ENCODE results near the gene NHSL2.
"Not testable (repeated sequence)": the region's sequence is repeated elsewhere in the genome, so short reads cannot be mapped to it uniquely, and the experiment has no call there.

NHSL2 gene

DNA sequence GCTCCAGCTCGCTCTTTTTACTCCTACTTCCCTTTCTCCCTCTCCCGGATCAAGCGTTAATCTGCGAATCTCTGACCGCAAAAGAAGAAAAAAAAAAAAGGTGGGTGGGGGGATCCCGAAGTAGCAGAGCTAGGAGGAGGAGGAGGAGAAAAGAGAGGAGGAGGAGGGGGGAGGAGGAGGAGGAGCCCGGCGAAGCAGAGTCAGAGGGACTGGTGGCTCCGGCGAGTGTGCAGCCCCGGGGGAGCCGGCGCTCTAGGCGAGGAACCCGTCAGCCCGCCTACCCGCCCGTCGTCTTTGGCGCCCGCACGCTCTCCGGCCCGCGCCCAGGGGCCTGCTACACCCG is at the start of gene NHSL2:
Gene NHSL2, plus strand, starts transcription at position 203 of the 343 bp plus-strand sequence.
- DNase-seq (ENCODE audit: low read depth in 2 of 2): no peak

DNA sequence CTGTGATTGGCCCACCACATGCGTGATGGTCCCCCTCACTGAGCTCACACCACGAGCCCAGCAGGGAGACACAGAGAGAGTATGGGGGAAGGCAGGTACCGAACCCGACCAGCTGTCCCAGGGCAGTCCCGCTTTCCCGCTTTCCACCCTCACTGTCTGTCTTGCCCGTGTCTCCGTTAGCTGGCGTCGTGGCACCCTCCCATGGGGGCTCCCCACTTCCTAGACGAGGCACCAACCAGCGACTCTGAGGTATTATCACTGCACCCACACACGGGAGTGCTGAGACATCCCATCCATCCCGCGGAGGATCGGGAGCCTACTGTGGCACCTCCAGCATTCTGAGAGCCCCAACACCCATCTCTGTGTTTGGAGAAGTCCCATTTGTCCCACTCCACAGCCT is 43.0 kb upstream of the NHSL2 start:
- no peak for DNase-seq (ENCODE audit: low read depth in 2 of 2)

GRCh38 chrX:71869566-71869965 is 41.1 kb upstream of the NHSL2 start:
- DNase-seq (ENCODE audit: low read depth in 2 of 2): not testable (repeated sequence)

DNA sequence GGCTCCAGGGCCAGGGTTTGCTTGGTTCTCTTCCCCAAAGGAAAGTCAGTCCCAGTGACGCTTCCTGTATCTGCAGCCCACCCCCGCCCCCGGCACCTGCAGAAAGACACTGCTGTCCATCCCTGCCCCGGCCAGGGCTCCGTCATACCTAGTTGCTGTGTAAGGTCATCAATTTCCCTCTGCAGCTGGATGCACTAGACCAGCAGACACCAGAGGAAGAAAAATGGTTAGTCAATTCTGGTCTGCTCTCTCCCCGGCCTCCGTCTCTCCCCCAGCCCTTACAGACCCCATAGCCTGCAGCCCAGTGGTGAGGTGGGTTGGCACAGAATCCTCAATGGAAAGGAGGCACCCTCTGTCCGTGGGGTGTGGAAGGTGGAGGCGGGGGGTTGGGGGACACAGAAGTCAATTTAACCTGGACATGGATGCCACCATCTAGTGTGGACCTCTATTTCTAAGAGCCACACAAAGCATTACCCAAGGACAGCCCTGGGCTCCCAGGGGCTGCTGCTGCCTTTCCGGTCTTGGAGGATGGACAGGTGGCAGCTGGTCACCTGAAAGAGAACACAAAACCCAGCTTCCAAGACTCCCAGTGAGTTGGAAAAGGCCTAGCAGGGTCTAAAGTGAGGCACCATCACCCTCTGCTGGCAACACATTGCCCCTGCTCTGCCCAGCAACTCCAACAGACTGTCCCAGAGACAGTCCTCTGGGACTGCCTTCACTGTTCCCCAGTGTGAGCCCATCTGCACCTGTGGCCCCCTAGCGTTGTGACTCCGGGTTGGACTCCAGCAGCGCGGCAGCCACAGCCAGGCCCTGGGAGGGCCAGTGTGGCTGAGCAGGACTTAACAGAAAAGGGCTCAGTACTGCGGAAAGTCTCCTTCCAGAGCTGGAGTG is 40.2 kb upstream of the NHSL2 start:
- no peak for DNase-seq (ENCODE audit: low read depth in 2 of 2)

GRCh38 chrX:71871367-71871766 is 39.3 kb upstream of the NHSL2 start:
- DNase-seq (ENCODE audit: low read depth in 2 of 2): no peak

GRCh38 chrX:71872542-71873458 is 37.8 kb upstream of the NHSL2 start:
- no peak for DNase-seq (ENCODE audit: low read depth in 2 of 2)

DNA sequence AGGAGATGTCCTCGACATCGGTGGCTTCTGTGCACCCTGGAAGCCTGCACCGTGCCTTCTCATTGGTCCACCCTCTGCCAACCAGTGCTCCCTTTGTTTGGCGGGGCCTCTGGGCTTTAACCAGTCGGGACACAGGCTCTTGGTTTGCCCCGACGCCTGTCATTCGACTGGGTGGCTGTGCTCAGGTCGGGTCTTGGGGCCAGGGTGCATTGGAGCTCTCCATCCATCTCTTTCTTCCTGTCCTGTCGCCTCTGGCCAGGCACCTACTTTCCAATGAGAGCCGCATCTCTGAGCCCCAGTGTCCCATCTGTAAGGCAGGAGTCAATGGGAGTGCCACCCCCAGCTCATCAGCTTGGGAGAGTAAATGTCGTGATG is 37.2 kb upstream of the NHSL2 start:
- DNase-seq (ENCODE audit: low read depth in 2 of 2): no peak

DNA sequence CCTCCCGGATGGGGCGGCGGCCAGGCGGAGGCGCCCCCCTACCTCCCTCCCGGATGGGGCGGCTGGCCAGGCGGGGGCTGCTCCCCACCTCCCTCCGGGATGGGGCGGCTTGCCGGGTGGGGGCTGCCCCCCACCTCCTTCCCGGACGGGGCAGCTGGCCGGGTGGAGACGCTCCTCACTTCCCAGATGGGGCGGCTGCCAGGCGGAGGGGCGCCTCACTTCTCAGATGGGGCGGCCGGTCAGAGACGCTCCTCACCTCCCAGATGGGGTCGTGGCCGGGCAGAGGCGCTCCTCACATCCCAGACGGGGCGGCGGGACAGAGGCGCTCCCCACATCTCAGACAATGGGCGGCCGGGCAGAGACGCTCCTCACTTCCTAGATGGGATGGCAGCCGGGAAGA is 33.8 kb upstream of the NHSL2 start:
- DNase-seq (ENCODE audit: low read depth in 2 of 2): not testable (repeated sequence)

DNA sequence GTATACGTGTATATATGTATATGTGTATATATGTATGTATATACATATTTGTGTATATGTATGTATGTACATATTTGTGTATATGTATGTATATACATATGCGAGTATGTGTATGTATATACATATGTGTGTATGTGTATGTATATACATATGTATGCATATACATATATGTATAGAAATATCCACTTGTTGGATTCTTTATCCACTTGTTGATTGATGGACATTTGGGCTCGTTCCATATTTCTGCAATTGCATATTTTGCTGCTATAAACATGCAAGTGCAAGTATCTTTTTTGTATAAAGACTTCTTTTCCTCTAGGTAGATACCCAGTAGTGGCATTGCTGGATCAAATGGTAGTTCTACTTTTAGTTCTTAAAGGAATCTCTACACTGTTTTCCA is 25.5 kb upstream of the NHSL2 start:
- DNase-seq (ENCODE audit: low read depth in 2 of 2): no peak

- no peak for DNase-seq (ENCODE audit: low read depth in 2 of 2)
Measured at GRCh38 chrX:71895607-71896006, 15.0 kb upstream of the NHSL2 start.

DNA sequence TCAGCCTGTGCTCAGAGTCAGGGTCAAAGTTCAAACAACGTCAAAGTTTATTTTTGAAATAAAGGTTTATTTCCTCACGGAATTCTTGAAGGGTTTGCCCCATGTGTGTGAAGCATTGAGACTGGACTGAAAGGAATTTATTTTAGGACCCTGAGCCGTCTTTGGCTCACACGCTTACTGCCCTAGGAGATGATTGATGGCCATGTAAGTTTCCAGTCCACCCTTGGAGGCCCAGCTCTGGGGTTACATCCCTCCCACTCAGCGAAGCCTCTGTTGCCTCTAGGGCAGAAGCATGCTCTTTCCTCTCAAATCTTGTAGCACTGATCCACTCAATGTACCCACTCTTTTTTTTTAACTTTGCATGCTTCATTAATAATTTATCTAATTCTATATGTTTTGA is 4.5 kb upstream of the NHSL2 start:
- no peak for DNase-seq (ENCODE audit: low read depth in 2 of 2)

DNA sequence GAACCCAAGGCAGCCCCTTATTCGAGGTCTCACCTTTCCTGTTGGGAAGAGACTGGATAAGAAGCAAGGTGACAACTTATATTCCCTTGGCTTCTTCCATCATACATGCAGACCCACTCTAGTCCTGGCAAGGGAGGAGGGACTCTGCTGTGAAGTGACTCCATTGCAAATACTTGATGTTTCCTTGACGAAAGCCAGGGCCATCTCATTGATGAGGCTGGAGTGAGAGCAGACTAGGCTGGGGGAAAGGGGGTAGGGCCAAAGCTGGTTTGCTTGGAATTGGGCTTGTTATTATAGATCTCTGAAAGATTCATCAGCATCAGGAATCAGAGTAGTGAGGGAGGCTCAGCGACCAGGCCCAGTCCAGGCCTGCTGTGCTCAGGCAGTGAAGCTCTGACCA is 2.3 kb upstream of the NHSL2 start:
- DNase-seq (ENCODE audit: low read depth in 2 of 2): no peak

DNA sequence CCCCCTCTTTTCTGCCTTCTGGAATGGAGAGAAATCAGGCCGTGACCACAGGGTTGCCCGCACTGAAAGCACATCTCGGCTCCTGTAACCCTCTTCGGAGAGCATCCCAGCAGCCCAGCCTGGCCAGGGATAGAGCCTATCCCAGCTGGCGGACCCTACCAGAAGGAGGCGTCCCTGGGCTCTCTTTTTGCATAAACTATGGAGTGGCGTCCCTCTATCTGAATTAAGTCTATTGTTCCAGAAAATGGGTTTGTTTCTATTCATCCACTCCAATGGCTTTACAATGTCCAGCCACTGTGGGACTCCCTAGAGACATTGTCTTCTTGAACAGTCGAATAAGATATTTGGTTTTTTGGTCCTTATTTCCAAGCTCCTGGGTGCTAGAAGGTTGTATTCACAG is 689 bp upstream of the NHSL2 start:
- DNase-seq (ENCODE audit: low read depth in 2 of 2): no peak

DNA sequence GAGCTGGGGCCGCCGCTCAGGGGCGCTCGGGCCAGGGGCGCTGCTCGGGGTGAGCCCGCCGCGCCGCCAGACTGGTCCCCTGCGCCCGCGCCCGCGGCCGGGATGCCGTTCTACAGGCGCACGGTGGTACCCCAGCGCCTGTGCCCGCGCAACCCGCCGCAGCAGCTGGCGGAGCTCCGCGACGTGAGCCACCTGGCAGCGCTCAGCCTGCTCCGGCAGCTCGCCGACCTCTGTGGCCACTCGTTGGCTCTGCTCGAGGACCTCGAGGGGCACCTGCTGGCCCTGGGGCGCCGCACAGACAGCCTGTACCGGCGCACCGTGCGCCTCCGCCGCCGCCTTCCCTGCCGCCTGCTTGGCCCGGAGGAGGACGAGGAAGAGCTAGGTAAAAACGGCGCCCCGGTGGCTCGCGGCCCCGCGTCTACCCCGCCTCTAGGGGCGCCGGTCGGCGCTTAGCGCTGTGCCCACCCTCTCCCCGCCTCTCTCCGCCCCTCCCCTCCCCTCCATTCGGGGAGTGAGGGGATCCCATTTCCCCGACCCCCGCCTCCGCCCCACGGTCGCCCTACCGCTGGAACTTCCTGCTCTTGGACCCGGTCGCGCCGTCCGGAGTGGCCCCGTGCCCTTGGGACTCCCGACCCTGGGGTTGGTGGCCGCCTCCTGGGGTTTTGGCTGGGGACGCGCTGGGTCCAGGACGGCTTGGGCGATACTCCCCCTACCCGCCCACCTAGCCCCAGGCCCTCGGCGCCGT is 513 bp downstream of the NHSL2 start:
- no peak for DNase-seq (ENCODE audit: low read depth in 2 of 2)

- no peak for DNase-seq (ENCODE audit: low read depth in 2 of 2)
Measured at GRCh38 chrX:71911731-71912050, 1.0 kb downstream of the NHSL2 start.

DNA sequence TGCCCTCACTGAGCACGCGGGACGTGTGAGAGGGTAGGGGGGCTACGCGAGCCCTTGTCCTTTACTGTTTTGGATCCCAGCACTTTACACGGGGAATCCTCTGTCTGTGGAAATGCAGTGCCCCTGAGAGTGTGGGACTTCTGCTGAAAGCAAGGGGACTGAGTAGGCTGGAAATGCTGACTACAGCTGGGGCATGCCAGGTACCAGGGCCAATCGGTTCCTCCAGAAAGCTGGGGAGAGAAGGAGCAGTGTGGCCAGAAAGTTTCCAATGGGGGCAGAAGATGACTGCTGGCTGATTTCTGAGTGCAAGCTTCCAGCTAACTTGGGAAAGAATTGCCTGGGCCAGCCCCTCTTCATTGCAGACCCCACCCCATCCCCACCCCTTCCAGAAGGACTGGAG is 1.5 kb downstream of the NHSL2 start:
- no peak for DNase-seq (ENCODE audit: low read depth in 2 of 2)

- no peak for DNase-seq (ENCODE audit: low read depth in 2 of 2)
Measured at GRCh38 chrX:71913156-71913950, 2.7 kb downstream of the NHSL2 start.

- DNase-seq (ENCODE audit: low read depth in 2 of 2): no peak
Measured at GRCh38 chrX:71917621-71918343, 7.1 kb downstream of the NHSL2 start.

GRCh38 chrX:71919431-71919830 is 8.8 kb downstream of the NHSL2 start:
- no peak for DNase-seq (ENCODE audit: low read depth in 2 of 2)

GRCh38 chrX:71919886-71920285 is 9.2 kb downstream of the NHSL2 start:
- DNase-seq (ENCODE audit: low read depth in 2 of 2): no peak

- no peak for DNase-seq (ENCODE audit: low read depth in 2 of 2)
Measured at GRCh38 chrX:71922686-71923085, 12.0 kb downstream of the NHSL2 start.

All from stimulated activated CD8-positive, alpha-beta memory T cell treated with anti-CD3 and anti-CD28 coated beads, Interleukin-7, amount 100 ng/mL, for 1 hour (primary cell).